GM23338 (cell line): ENCODE measurements around the gene GPC5. TPM values are rescaled to one million over a fixed set of nuclear protein-coding genes. Genes with fewer than 3 reads are reported as not detected.
A peak's percentile ranks its signal among the peaks of the same experiment; 100 is the strongest.

Experiments used
- ATAC-seq: fragments of 200-7000 bp; cut with Tn5 transposase; 3 replicates; pipeline ENCODE4 v1.9.1; 2020
- DNase-seq: peaks from one replicate; pipeline ENCODE4 v3.0.0-alpha.2; 2015; ENCODE audit warnings: low spot score
- H2AFZ ChIP-seq: fragments of 200-600 bp; sonication (generic); 2 replicates; pipeline ENCODE4 v1.8.0; 2016; ENCODE audit warnings: antibody characterized with exemption, mild to moderate bottlenecking, moderate library complexity
- H3F3A ChIP-seq: fragments of 200-600 bp; sonication (generic); replicated peaks from 2 replicates; pipeline ENCODE4 v1.8.0; 2017; ENCODE audit warnings: antibody characterized with exemption, mixed run types, low read depth
- H3K27ac ChIP-seq: fragments of 200-600 bp; sonication (generic); 2 replicates; pipeline ENCODE4 v1.6.1; 2016; ENCODE audit warnings: low read depth
- H3K27me3 ChIP-seq: fragments of 200-600 bp; sonication (generic); 2 replicates; pipeline ENCODE4 v1.8.0; 2016; ENCODE audit warnings: mild to moderate bottlenecking, mixed run types, moderate library complexity; ENCODE audit not compliant: insufficient read depth
- H3K36me3 ChIP-seq: fragments of 200-600 bp; sonication (generic); 2 replicates; pipeline ENCODE4 v1.8.0; 2016; ENCODE audit warnings: mild to moderate bottlenecking; ENCODE audit not compliant: insufficient read depth
- H3K4me1 ChIP-seq: fragments of 200-600 bp; sonication (generic); 2 replicates; pipeline ENCODE4 v1.8.0; 2016; ENCODE audit warnings: mild to moderate bottlenecking, moderate library complexity; ENCODE audit not compliant: insufficient read depth
- H3K4me2 ChIP-seq: fragments of 200-600 bp; sonication (generic); 2 replicates; pipeline ENCODE4 v1.7.1; 2017; ENCODE audit warnings: mixed run types
- H3K4me3 ChIP-seq: fragments of 200-600 bp; sonication (generic); 2 replicates; pipeline ENCODE4 v1.6.1; 2016; ENCODE audit warnings: mixed run types
- H3K79me2 ChIP-seq: fragments of 200-600 bp; sonication (generic); replicated peaks from 2 replicates; pipeline ENCODE4 v1.8.0; 2017; ENCODE audit warnings: mild to moderate bottlenecking; ENCODE audit not compliant: insufficient read depth
- H3K9me2 ChIP-seq: fragments of 200-600 bp; sonication (generic); 2 replicates; pipeline ENCODE4 v1.8.0; 2017; ENCODE audit not compliant: insufficient read depth
- H4K20me1 ChIP-seq: fragments of 200-600 bp; sonication (generic); replicated peaks from 2 replicates; pipeline ENCODE4 v1.8.0; 2017; ENCODE audit warnings: mild to moderate bottlenecking; ENCODE audit not compliant: insufficient read depth
- H3K27ac Mint-ChIP-seq: 2 replicates; pipeline ENCODE4 v1.8.0; 2020; ENCODE audit warnings: inconsistent platforms, mild to moderate bottlenecking, moderate library complexity, mixed read lengths
- H3K27me3 Mint-ChIP-seq: 3 replicates; pipeline ENCODE4 v1.8.0; 2022; ENCODE audit warnings: low read depth, mild to moderate bottlenecking, moderate library complexity, mixed read lengths, inconsistent platforms; ENCODE audit not compliant: insufficient read depth, poor library complexity
- H3K36me3 Mint-ChIP-seq: 3 replicates; pipeline ENCODE4 v1.8.0; 2021; ENCODE audit warnings: low read depth, mild to moderate bottlenecking, inconsistent platforms, moderate library complexity, mixed read lengths
- H3K4me1 Mint-ChIP-seq: 3 replicates; pipeline ENCODE4 v1.8.0; 2020; ENCODE audit warnings: mild to moderate bottlenecking, inconsistent platforms, mixed read lengths
- H3K4me3 Mint-ChIP-seq: 3 replicates; pipeline ENCODE4 v1.8.0; 2021; ENCODE audit warnings: moderate library complexity, mild to moderate bottlenecking, inconsistent platforms, mixed read lengths
- H3K9me3 Mint-ChIP-seq: 3 replicates; pipeline ENCODE4 v1.8.0; 2020; ENCODE audit warnings: moderate library complexity, mild to moderate bottlenecking, inconsistent platforms, mixed read lengths
- CREB1 ChIP-seq: fragments of 250-450 bp; sonication (Bioruptor Pico); IDR thresholded peaks from 2 replicates; pipeline ENCODE4 v1.5.0; 2020; ENCODE audit warnings: low read depth, mild to moderate bottlenecking, moderate library complexity
- ETS1 ChIP-seq: IDR thresholded peaks from 2 replicates; pipeline ENCODE4 v1.6.1; 2016; ENCODE audit warnings: antibody characterized with exemption
- NANOG ChIP-seq: IDR thresholded peaks from 2 replicates; pipeline ENCODE4 v1.6.1; 2016; ENCODE audit warnings: antibody characterized with exemption, borderline replicate concordance
- POLR2AphosphoS5 ChIP-seq: IDR thresholded peaks from 2 replicates; pipeline ENCODE4 v1.6.1; 2016; ENCODE audit warnings: antibody characterized with exemption, low read depth
- REST ChIP-seq: IDR thresholded peaks from one replicate; pipeline ENCODE4 v1.6.1; 2018; ENCODE audit warnings: antibody characterized with exemption; ENCODE audit not compliant: unreplicated experiment
- polyA plus RNA-seq: library from polyadenylated mRNA; unstranded; fragments of >200 nt; fragmentation: Nextera tagmentation; extraction: Ambion mirVana; gene quantifications from 2 replicates; pipeline ENCODE4 v1.2.1, GENCODE V29; 2016
- total RNA-seq: library from RNA; depleted of rRNA; stranded (reverse); fragments of >200 nt; shearing (Covaris generic); gene quantifications from 2 replicates; pipeline ENCODE4 v1.2.3, GENCODE V29; 2014

GPC5 gene
- total and polyA plus RNA-seq, 2 experiments from 2014 or later: 0.95 to 1.1 TPM

GRCh38 chr13:91355099-91355825 lies 43.2 kb upstream of the GPC5 start (continued):
- no peak for TF ChIP-seq ETS1

- TF ChIP-seq REST (no peak), POLR2AphosphoS5 (0 out of 2 replicates have a peak, but pooled peaks have one; percentile 14), NANOG (no peak)
- no peaks in the 10 kb centered on the region; the same call in 2 of the 3 replicates for H3K9me3 Mint-ChIP-seq
- peak overlapping the region; percentile 1 for H3K27ac ChIP-seq
- H3K4me1 Mint-ChIP-seq: peaks cover 33% of the 10 kb centered on the region
- H3K9me2 ChIP-seq: no peaks in the 10 kb centered on the region
- peaks cover 58% of the 10 kb centered on the region for H3K36me3 ChIP-seq
- H3F3A ChIP-seq: peaks cover 42% of the 10 kb centered on the region
- peaks cover 62% of the 10 kb centered on the region for H4K20me1 ChIP-seq
- no peak overlapping the region for H3K4me2 ChIP-seq
- H2AFZ ChIP-seq: no peak overlapping the region
- H3K79me2 ChIP-seq: peaks cover 31% of the 10 kb centered on the region
- H3K36me3 Mint-ChIP-seq: peaks cover 74% of the 10 kb centered on the region
- ATAC-seq: no peak; the same call in 2 of the 3 replicates
- H3K4me3 Mint-ChIP-seq: no peak overlapping the region
- no peak for DNase-seq
- no peak overlapping the region for H3K4me3 ChIP-seq
- H3K27me3 ChIP-seq: no peaks in the 10 kb centered on the region
- H3K27me3 Mint-ChIP-seq: peaks cover 10% of the 10 kb centered on the region
- H3K27ac Mint-ChIP-seq: no peak overlapping the region
- peaks cover 7% of the 10 kb centered on the region for H3K4me1 ChIP-seq
Observed at GRCh38 chr13:91355826-91356710, 42.4 kb upstream of the GPC5 start.

- H4K20me1 ChIP-seq: peaks cover 55% of the 10 kb centered on the region
- H3K9me3 Mint-ChIP-seq: no peaks in the 10 kb centered on the region; the same call in 2 of the 3 replicates
- peaks cover 34% of the 10 kb centered on the region for H3F3A ChIP-seq
- peaks cover 48% of the 10 kb centered on the region for H3K36me3 ChIP-seq
- no peak overlapping the region for H3K4me3 Mint-ChIP-seq
- peak; percentile 48 for TF ChIP-seq POLR2AphosphoS5
- no peak for TF ChIP-seq ETS1
- no peak for TF ChIP-seq CREB1 (CRISPR knock-in tag)
- no peak overlapping the region for H3K4me2 ChIP-seq
- H2AFZ ChIP-seq: no peak overlapping the region
- H3K27me3 ChIP-seq: no peaks in the 10 kb centered on the region
- H3K9me2 ChIP-seq: no peaks in the 10 kb centered on the region
- peaks cover 24% of the 10 kb centered on the region; the same call in 2 of the 3 replicates for H3K4me1 Mint-ChIP-seq
- H3K27me3 Mint-ChIP-seq: peaks cover 10% of the 10 kb centered on the region
- H3K79me2 ChIP-seq: peaks cover 22% of the 10 kb centered on the region
- peaks cover 69% of the 10 kb centered on the region for H3K36me3 Mint-ChIP-seq
- no peak overlapping the region for H3K4me3 ChIP-seq
- peak overlapping the region; percentile 34 for H3K27ac ChIP-seq
- ATAC-seq (peak; percentile 2; the same call in 2 of the 3 replicates), DNase-seq (no peak)
- peak overlapping the region; percentile 21 for H3K27ac Mint-ChIP-seq
- H3K4me1 ChIP-seq: no peaks in the 10 kb centered on the region; the same call in 1 of the 2 replicates
Observed at GRCh38 chr13:91356919-91357612, 41.4 kb upstream of the GPC5 start.
